ENCODE measurements around the gene PCP2. TPM values are rescaled to one million over a fixed set of nuclear protein-coding genes. Genes with fewer than 3 reads are reported as not detected.

PCP2 gene
- total RNA-seq, 8 experiments from 2014 or later = 0.16 to 1.2 (median 0.32) TPM; not detected in 5

Other genes starting within 250 kb of the PCP2 start
- gene PEX11G, start 144.7 kb downstream of the PCP2 start, total RNA-seq = 1 to 10 TPM; 2.1 to 6.4 (median 3.2) TPM
- gene ZNF358, start 117.6 kb downstream of the PCP2 start, total RNA-seq = 10 to 100 TPM in 7 of 8 experiments, 1 to 10 TPM in 1; 8.4 to 44.2 (median 26.5) TPM
- gene MCOLN1, start 111.1 kb downstream of the PCP2 start, total RNA-seq = 10 to 100 TPM in 3 of 8 experiments, 1 to 10 TPM in 5; 4.9 to 31.1 (median 8.4) TPM
- gene PNPLA6, start 98.0 kb downstream of the PCP2 start, total RNA-seq = 10 to 100 TPM; 38.4 to 75.7 (median 49.0) TPM
- 1 to 10 TPM in 7 of 8 experiments, under 1 TPM in 1; 0.46 to 7.9 (median 4.3) TPM for gene CAMSAP3, start 37.9 kb downstream of the PCP2 start, total RNA-seq
- 10 to 100 TPM in 7 of 8 experiments, 1 to 10 TPM in 1; 9.2 to 38.7 (median 22.6) TPM for gene XAB2, start 4.2 kb downstream of the PCP2 start, total RNA-seq
- gene PET100, start 3.9 kb downstream of the PCP2 start, total RNA-seq = 100 to 1,000 TPM in 6 of 8 experiments, 10 to 100 TPM in 2; 94.6 to 240 (median 105) TPM
- 10 to 100 TPM in 2 of 8 experiments, 1 to 10 TPM in 6; 1.4 to 38.5 (median 3.5) TPM for gene STXBP2, start 3.4 kb upstream of the PCP2 start, total RNA-seq
- gene RETN, start 35.3 kb upstream of the PCP2 start, total RNA-seq = not detected
- gene MCEMP1, start 43.4 kb upstream of the PCP2 start, total RNA-seq = under 1 TPM in 2 of 8 experiments, not detected in 6; 0.13 to 0.85 TPM
- gene TRAPPC5, start 47.1 kb upstream of the PCP2 start, total RNA-seq = 100 to 1,000 TPM in 4 of 8 experiments, 10 to 100 TPM in 4; 54.1 to 192 (median 109) TPM
- gene FCER2, start 68.4 kb upstream of the PCP2 start, total RNA-seq = under 1 TPM in 7 of 8 experiments, not detected in 1; 0.11 to 0.59 (median 0.32) TPM
- gene CLEC4G, start 98.4 kb upstream of the PCP2 start, total RNA-seq = under 1 TPM in 1 of 8 experiments, not detected in 7; 0.20 TPM
- under 1 TPM in 6 of 8 experiments, not detected in 2; 0.09 to 0.57 (median 0.14) TPM for gene CD209, start 113.8 kb upstream of the PCP2 start, total RNA-seq
- gene CLEC4M, start 129.5 kb upstream of the PCP2 start, total RNA-seq = under 1 TPM in 4 of 8 experiments, not detected in 4; 0.10 to 0.71 (median 0.24) TPM
- 10 to 100 TPM in 7 of 8 experiments, 1 to 10 TPM in 1; 7.7 to 25.7 (median 16.7) TPM for gene EVI5L, start 196.5 kb upstream of the PCP2 start, total RNA-seq
- gene PRR36, start 240.7 kb upstream of the PCP2 start, total RNA-seq = 1 to 10 TPM in 5 of 8 experiments, under 1 TPM in 3; 0.27 to 6.4 (median 1.3) TPM

Data from motor neuron (in vitro differentiated cells).